Activated naive CD4-positive, alpha-beta T cell treated with anti-CD3 and anti-CD28 coated beads, Interleukin-2, amount 50 U/mL, for 16 hours (primary cell): Measurements from ENCODE around the gene SCARB1.

Source experiments
- DNase-seq: peaks from one replicate; pipeline ENCODE4 v3.0.0-alpha.2; 2020

Gene SCARB1

DNA sequence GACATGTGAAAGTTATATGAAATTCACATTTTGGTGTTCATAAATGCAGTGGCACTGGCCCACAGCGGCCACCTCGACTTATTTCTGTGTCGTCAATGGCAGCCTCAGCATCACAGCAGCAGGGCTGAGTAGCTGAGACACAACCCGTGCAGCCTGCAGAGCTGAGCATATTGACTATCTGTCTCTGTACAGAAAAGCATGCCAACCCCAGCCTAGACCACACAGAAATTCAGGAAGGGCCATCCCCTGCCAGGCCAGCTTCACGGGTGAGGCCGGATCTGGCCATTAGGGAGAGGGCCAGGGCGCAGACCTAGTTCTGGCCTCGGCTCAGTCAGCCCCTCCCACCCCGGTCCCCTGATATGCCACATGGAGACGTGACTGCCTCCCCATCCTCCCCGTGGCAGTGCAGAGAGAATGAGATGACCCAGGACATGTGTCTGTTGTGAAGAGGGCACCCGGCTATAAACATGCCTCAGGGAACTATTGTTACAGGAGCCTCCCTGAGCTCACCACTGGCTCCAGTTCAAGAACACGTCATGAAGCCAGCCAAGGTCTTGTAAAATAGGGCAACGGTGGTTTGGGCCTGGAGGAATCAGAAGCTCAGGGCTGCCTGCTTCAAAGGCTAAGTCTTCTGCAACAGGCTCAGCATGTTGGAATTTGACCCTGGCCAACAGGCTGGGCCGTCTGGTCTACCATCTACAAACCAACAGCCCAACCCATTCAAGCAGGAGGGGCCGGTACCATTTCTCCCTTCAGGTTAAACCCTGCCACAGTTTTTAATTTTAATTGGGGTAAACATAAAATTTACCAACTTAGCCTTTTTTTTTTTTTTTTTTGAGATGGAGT lies 25.5 kb downstream of the SCARB1 start:
- DNase-seq = no peak

- DNase-seq = no peak
Observed at GRCh38 chr12:124837249-124837897, 26.3 kb downstream of the SCARB1 start.

DNA sequence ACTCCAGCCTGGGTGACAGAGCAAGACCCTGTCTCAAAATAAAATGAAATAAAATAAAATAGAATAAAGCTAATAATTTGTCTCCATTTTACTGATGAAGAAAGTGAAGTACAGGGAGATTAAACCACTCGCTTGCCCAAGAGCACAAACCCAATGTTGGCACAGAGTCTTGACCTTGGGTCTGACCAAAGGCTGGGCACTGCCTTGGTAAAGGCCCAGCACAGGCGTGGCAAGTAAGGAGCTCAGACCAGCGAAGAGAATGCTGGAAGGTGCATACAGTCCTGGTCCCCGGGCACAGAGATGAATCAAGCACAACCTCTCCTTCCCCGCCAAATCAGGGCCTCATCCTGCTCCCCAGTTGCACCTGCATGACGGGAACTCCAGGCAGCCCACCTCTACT lies 26.9 kb downstream of the SCARB1 start:
- no peak for DNase-seq

DNA sequence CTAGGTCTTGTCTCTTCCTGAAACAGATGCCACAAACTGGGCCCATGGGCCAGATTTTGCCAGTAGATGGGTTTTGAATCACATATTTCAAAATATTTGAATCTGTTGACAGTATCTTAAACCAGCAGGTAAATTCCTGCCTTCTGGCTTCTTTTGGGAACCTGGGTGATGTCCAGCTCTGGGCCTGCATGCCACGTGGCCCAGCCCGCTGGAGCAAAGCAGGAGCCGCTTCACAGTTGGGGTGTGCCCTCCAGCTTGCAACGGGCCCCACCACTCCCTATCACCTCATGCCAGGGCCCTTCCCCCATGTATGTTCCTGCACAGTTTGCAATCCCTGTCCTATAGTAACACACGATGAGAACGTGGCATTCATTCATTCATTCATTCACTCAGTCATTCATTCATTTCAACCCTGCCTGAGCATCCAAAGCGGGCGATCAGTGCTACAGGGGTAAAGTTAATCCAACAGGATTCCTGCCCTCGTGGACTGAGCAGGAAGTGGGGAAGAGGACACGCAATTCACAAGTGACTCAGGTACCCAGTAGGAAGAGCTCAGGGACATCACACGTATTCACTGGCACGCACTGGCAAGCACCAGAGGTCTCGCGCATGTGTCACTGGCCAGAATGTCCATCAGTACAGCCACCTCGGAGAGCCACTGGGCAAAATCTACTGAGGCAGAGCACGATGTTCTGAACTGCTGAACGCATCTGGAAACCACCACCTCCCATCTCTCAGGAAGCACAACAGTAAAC lies 27.8 kb downstream of the SCARB1 start:
- no peak for DNase-seq

DNA sequence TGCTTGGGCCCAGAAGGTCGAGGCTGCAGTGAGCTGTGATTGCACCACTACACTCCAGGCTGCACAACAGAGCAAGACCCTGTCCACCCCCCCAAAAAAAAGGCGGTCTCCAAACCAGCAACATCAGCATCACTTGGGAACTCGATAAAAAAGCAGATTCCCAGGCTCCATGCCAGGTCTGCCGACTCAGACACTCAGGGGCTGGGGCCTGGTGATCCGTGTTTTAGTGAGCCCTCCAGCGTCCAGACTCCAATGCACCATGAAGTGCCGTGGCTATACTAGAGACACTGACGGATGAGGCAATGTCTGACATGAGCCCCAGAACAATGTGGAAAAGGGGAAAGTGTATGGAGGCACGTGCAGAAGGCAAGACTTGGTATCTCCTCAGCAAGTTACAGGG lies 28.8 kb downstream of the SCARB1 start:
- DNase-seq = no peak

DNA sequence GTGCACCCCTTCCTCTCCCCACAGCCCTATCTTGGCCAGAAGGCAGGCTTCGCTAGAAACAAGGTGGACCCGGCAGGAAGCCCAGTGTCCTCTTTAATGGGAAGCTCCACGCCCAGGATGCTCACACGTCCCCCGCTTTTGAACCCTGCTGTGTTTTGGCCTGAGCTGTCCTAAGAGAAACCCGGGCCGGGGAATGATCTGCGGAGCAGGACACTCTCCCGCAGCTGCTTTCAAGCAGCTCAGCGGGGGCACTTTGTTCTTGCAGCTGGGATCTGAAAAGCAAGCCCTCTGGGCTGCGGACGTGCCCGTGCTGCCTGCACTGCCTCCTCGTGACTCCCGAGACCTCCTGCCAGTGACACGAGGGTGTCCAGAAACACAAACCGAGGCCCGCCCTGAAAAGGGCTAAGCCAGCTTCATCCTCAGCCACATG lies 30.0 kb downstream of the SCARB1 start:
- DNase-seq = no peak

DNA sequence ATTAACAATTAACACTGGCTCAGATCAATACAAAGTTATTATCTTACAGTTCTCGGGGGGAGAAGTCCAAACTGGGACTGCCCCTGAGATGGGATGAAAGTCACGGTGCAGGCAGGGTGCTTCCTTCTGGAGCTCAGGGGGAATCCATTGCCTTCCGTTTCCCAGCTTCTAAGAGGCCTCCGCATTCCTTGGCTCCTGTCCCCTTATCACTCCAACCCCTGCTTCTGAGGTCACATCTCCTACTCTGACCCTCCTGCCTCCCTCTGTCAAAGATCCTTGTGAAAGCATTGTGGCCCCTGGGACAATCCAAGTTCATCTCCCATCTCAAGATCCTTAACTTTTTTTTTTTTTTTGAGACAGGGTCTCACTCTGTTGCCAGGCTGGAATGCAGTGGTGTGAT lies 30.8 kb downstream of the SCARB1 start:
- DNase-seq = no peak

- no peak for DNase-seq
Observed at GRCh38 chr12:124831590-124831989, 32.1 kb downstream of the SCARB1 start.

GRCh38 chr12:124830306-124830705 lies 33.4 kb downstream of the SCARB1 start:
- no peak for DNase-seq

DNA sequence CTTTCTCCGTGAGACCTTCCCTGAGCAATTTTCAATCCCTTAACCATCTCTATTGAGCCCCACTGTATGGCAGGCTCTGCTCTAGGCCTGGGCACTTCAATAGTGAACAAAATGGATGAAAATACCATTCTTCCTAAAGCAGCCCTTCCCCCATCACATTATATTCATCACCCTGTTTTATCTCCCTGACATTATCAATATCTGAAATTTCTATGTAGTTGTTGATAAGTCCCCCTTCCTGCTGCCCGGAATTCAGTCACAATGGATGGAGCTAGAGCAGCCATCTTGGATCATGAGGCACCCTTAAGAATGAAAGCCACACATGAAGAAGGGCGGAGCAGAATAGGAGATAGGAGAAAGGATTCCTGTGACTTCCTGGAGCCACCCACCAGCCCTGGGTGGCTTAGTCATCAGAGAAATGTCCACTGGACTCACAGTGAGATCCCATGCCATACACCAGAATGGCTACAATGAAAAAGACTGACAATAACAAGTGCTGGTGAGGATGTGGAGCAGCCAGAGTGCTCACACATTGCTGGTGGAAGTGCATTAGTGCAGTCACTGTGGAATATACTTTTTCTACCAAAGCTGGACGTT lies 33.9 kb downstream of the SCARB1 start:
- no peak for DNase-seq

GRCh38 chr12:124829008-124829707 lies 34.5 kb downstream of the SCARB1 start:
- no peak for DNase-seq

DNA sequence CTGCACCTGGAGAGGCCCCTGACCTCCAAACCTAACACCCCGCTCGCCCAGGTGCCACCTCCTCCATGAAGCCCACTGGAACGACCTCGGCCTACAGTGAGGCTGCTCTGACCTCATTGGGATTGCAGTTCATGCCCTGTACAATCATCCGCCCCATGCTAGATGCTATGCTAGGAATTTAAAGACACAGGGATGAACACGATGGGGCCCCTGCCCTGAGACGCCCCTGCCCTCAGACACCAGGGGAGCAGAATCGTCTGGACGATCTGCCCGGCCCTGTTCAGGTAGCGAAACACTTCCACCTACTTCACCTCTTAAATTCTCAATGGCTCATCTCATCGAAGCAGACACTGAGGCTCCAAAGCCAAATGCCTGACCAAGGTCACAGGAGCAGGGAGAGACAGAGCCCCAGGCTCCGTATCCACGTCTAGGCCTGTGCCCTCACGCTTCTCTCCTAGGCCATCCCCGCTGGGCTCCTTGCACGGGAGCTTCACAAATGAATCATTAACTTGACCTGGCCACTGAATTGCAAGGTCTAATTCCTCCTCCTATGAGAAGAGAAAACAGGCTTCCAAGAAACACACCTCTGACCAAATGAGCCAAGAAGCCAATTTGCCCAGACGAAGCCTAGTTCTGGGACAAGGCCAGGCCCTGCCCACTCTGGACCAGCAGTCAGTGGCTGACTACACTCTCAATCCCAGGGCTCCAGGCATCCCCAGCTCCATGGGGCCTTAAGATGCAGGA lies 35.2 kb downstream of the SCARB1 start:
- DNase-seq = no peak

DNA sequence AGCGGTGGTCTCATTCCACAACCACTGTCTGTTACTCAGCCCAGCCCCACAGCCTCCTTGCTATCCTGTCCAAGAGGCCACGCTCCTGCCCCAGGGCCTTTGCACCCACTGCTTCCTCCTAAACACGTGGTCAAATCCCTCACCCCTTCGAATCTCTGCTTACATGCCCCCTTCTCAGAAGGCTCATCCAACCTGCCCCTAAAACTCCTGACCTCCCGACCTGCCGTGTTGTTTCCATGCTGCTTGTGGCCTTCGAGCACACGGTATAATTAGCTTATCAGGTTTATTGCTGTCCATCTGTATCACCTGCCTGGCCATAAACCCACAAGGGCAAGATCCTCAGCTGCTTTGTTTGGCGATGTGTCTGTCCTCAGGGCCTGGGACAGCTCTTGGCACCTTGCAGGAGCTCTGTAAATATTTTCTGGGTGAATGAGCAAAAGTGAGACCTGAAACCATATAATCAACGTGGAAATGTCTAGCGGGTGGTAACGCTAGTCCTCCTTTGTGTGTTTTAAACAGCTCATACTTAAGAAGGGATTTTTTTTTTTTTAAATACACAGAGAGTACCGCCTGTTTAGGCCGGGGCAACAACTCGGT lies 36.0 kb downstream of the SCARB1 start:
- DNase-seq = no peak

DNA sequence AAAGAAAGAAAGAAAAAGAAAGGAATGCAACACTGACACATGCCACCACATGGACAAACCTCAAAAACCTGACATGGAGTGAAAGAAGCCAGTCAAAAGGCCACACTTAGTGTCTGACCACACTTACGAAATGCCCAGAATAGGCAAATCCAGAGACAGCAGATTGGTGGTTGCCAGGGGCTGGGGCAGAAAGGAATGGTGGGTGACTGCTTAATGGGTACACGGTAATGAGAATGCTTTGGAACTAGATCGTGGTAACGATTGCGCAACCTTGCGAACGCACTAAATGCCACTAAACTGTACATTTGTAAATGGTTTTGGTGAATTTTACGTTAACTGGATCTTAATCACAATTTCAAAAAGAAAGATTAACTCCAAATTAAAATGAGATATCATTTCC lies 39.5 kb downstream of the SCARB1 start:
- no peak for DNase-seq

GRCh38 chr12:124823272-124823970 lies 40.2 kb downstream of the SCARB1 start:
- no peak for DNase-seq

DNA sequence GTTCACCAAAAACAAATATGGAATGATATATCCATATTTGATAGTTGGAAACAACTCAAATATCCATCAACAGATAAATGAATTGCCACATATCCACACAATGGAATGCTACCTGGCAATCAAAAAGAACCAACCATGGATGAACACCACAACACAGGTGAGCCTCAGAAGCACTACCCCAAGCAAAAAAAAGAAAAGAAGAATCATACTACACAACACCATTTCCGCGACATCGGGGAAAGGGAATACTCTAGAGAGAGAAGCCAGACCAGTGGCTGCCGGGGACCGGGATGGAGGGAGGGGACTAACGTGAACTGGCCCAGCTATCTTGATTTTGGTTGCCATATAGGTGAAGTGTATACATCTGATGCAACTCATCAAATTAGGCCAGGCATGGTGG lies 41.4 kb downstream of the SCARB1 start:
- DNase-seq = no peak

- no peak for DNase-seq
Observed at GRCh38 chr12:124821252-124822200, 42.1 kb downstream of the SCARB1 start.

DNA sequence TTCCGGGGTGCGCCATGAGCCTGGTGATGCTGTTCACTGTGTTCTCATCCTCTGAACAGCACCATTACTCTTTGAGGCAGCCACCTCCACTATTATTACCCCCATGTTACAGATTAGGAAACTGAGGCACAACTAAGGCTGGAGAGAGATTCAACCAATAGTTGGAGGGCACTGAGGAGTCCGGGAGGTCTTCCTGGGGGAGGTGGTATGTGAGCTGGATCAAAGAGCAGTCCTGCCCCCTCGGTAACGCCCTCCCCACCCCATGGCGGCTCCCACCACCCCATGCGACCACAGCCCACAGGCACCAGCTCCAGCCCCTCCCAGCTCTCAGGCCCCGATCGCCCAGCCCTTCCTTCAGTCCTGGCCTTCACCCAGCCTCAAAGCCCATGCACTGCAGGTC lies 43.5 kb downstream of the SCARB1 start:
- DNase-seq = no peak

GRCh38 chr12:124819525-124819924 lies 44.1 kb downstream of the SCARB1 start:
- DNase-seq = no peak

DNA sequence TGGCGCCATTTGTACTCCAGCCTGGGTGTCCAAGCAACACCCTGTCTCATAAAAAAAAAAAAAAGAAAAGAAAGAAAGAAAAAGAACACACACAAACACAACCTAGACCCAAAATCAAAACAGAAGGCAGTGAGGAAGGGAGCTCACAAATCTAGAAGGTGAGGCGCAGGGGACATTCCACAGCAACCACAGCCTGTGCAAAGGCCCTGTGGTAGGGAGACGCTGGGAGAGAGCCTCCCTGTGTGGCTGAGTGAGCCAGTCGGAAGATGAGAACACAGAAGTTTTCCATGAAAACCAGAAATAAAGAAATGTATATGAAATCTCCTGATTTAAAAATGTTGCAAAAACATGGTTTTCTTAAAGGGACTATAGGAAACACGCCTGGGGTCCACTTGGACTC lies 44.6 kb downstream of the SCARB1 start:
- DNase-seq = no peak
